ENCODE results near the gene HOXA10. TPM values are rescaled to one million over a fixed set of nuclear protein-coding genes. Genes with fewer than 3 reads are reported as not detected.

HOXA10 gene
- total RNA-seq, 1 experiment from 2014 or later: 3.9 TPM

- BruUV-seq (replicated peaks): no TSS peak
- CTCF ChIA-PET: interaction anchor here (0.5 to 1.3 kb wide), 3 partner anchors 24 to 446 kb away, joined by 3 to 7 read pairs (median 3); no protein-coding TSS in a partner anchor
- peaks cover 70% of the 10 kb centered on the region for H3K27me3 Mint-ChIP-seq (ENCODE audit: insufficient read depth, unreplicated experiment)
Observed at GRCh38 chr7:27203365-27203953, 29.3 kb upstream of the HOXA10 start.

GRCh38 chr7:27202862-27203134, 28.7 kb upstream of the HOXA10 start:
- H3K36me3 Mint-ChIP-seq (ENCODE audit: insufficient read depth, unreplicated experiment): no peaks in the 10 kb centered on the region
- no peak for DNase-seq (ENCODE audit: unreplicated experiment)
- intact Hi-C loops (cut with micrococcal nuclease): no loop called here
- ChIA-PET POLR2A (no interaction called here), CTCF (interaction anchor here (0.5 to 1.3 kb wide), 4 partner anchors 374 to 498 kb away, joined by 3 to 7 read pairs (median 4); no protein-coding TSS in a partner anchor)
- no peaks in the 10 kb centered on the region for H3K4me1 Mint-ChIP-seq (ENCODE audit: insufficient read depth, unreplicated experiment)
- H3K27me3 Mint-ChIP-seq (ENCODE audit: insufficient read depth, unreplicated experiment): peaks cover 77% of the 10 kb centered on the region
- H3K4me3 Mint-ChIP-seq (ENCODE audit: unreplicated experiment): no peak overlapping the region
- BruUV-seq (replicated peaks): no TSS peak
- TF ChIP-seq CTCF (IDR thresholded peaks at IDR 0.05; ENCODE audit: unreplicated experiment): no peak
- H3K27ac Mint-ChIP-seq (ENCODE audit: low read depth, unreplicated experiment): no peak overlapping the region
- no peaks in the 10 kb centered on the region for H3K9me3 Mint-ChIP-seq (ENCODE audit: unreplicated experiment)

More at GRCh38 chr7:27203365-27203953, 29.3 kb upstream of the HOXA10 start:
- Mint-ChIP-seq H3K27ac (ENCODE audit: low read depth, unreplicated experiment) (no peak overlapping the region), H3K4me1 (ENCODE audit: insufficient read depth, unreplicated experiment) (no peaks in the 10 kb centered on the region), H3K9me3 (ENCODE audit: unreplicated experiment) (no peaks in the 10 kb centered on the region), H3K4me3 (ENCODE audit: unreplicated experiment) (no peak overlapping the region), H3K36me3 (ENCODE audit: insufficient read depth, unreplicated experiment) (no peaks in the 10 kb centered on the region)
- no peak for TF ChIP-seq CTCF (IDR thresholded peaks at IDR 0.05; ENCODE audit: unreplicated experiment)
- DNase-seq (ENCODE audit: unreplicated experiment): no peak
- intact Hi-C loops (cut with micrococcal nuclease): no loop called here
- POLR2A ChIA-PET: no interaction called here

- ChIA-PET CTCF (interaction anchor here (0.6 to 1.3 kb wide), 3 partner anchors 375 to 499 kb away, joined by 3 to 7 read pairs (median 4); no protein-coding TSS in a partner anchor), POLR2A (no interaction called here)
- H3K27me3 Mint-ChIP-seq (ENCODE audit: insufficient read depth, unreplicated experiment): peaks cover 81% of the 10 kb centered on the region
- no peak for DNase-seq (ENCODE audit: unreplicated experiment)
- no peaks in the 10 kb centered on the region for H3K36me3 Mint-ChIP-seq (ENCODE audit: insufficient read depth, unreplicated experiment)
- no peaks in the 10 kb centered on the region for H3K9me3 Mint-ChIP-seq (ENCODE audit: unreplicated experiment)
- TF ChIP-seq CTCF (IDR thresholded peaks at IDR 0.05; ENCODE audit: unreplicated experiment): no peak
- BruUV-seq (replicated peaks): no TSS peak
- no peak overlapping the region for H3K4me3 Mint-ChIP-seq (ENCODE audit: unreplicated experiment)
- intact Hi-C loops (cut with micrococcal nuclease): no loop called here
- H3K4me1 Mint-ChIP-seq (ENCODE audit: insufficient read depth, unreplicated experiment): no peaks in the 10 kb centered on the region
- no peak overlapping the region for H3K27ac Mint-ChIP-seq (ENCODE audit: low read depth, unreplicated experiment)
Observed at GRCh38 chr7:27202018-27202861, 28.1 kb upstream of the HOXA10 start.

- no peak for DNase-seq (ENCODE audit: unreplicated experiment)
- no peak for TF ChIP-seq CTCF (IDR thresholded peaks at IDR 0.05; ENCODE audit: unreplicated experiment)
- H3K4me1 Mint-ChIP-seq (ENCODE audit: insufficient read depth, unreplicated experiment): no peaks in the 10 kb centered on the region
- no TSS peak for BruUV-seq (replicated peaks)
- H3K27ac Mint-ChIP-seq (ENCODE audit: low read depth, unreplicated experiment): no peak overlapping the region
- ChIA-PET CTCF (interaction anchor here (0.6 to 2.0 kb wide), 2 partner anchors 131 to 374 kb away, joined by 3 to 7 read pairs; no protein-coding TSS in a partner anchor), POLR2A (no interaction called here)
- no peaks in the 10 kb centered on the region for H3K9me3 Mint-ChIP-seq (ENCODE audit: unreplicated experiment)
- H3K36me3 Mint-ChIP-seq (ENCODE audit: insufficient read depth, unreplicated experiment): no peaks in the 10 kb centered on the region
- H3K4me3 Mint-ChIP-seq (ENCODE audit: unreplicated experiment): no peak overlapping the region
- intact Hi-C loops (cut with micrococcal nuclease): no loop called here
- H3K27me3 Mint-ChIP-seq (ENCODE audit: insufficient read depth, unreplicated experiment): peaks cover 78% of the 10 kb centered on the region
Observed at GRCh38 chr7:27201580-27202017, 27.5 kb upstream of the HOXA10 start.
